GM18873 (cell line): Measurements from ENCODE around the gene NHERF2.

Source experiments
- ATAC-seq: cut with Tn5 transposase; IDR thresholded peaks from one replicate; pipeline ENCODE4 v1.9.1; 2021; ENCODE audit warnings: mild to moderate bottlenecking, moderate library complexity, moderate number of reproducible peaks; ENCODE audit not compliant: unreplicated experiment, low FRiP score

The NHERF2 gene

GRCh38 chr16:2056077-2056476 is 29.4 kb downstream of the NHERF2 start:
- ATAC-seq: no peak

GRCh38 chr16:2056681-2057407 is 30.1 kb downstream of the NHERF2 start:
- ATAC-seq: no peak

GRCh38 chr16:2057438-2057837 is 30.7 kb downstream of the NHERF2 start:
- no peak for ATAC-seq

GRCh38 chr16:2058420-2058819 is 31.7 kb downstream of the NHERF2 start:
- ATAC-seq: no peak

- no peak for ATAC-seq
Observed at GRCh38 chr16:2058872-2059271, 32.2 kb downstream of the NHERF2 start.

GRCh38 chr16:2060346-2060745 is 33.6 kb downstream of the NHERF2 start:
- no peak for ATAC-seq

GRCh38 chr16:2061023-2061422 is 34.3 kb downstream of the NHERF2 start:
- ATAC-seq: no peak

GRCh38 chr16:2061526-2061925 is 34.8 kb downstream of the NHERF2 start:
- no peak for ATAC-seq

- ATAC-seq: no peak
Observed at GRCh38 chr16:2062801-2063200, 36.1 kb downstream of the NHERF2 start.

- ATAC-seq: no peak
Observed at GRCh38 chr16:2063861-2064260, 37.2 kb downstream of the NHERF2 start.

- ATAC-seq: no peak
Observed at GRCh38 chr16:2064368-2064945, 37.8 kb downstream of the NHERF2 start.

- ATAC-seq: no peak
Observed at GRCh38 chr16:2066139-2066538, 39.4 kb downstream of the NHERF2 start.

- no peak for ATAC-seq
Observed at GRCh38 chr16:2070576-2071453, 44.1 kb downstream of the NHERF2 start.

- ATAC-seq: no peak
Observed at GRCh38 chr16:2071454-2072202, 44.9 kb downstream of the NHERF2 start.

- no peak for ATAC-seq
Observed at GRCh38 chr16:2072926-2073325, 46.2 kb downstream of the NHERF2 start.

- ATAC-seq: no peak
Observed at GRCh38 chr16:2074071-2074470, 47.4 kb downstream of the NHERF2 start.

GRCh38 chr16:2075631-2076030 is 48.9 kb downstream of the NHERF2 start:
- no peak for ATAC-seq

- ATAC-seq: no peak
Observed at GRCh38 chr16:2076072-2076865, 49.6 kb downstream of the NHERF2 start.

- ATAC-seq: no peak
Observed at GRCh38 chr16:2077016-2077415, 50.3 kb downstream of the NHERF2 start.

GRCh38 chr16:2077696-2078095 is 51.0 kb downstream of the NHERF2 start:
- ATAC-seq: no peak
